Activated CD8-positive, alpha-beta memory T cell treated with anti-CD3 and anti-CD28 coated beads for 48 hours (primary cell): Measurements from ENCODE around the gene THAP4.
"Not testable (repeated sequence)": the region's sequence is repeated elsewhere in the genome, so short reads cannot be mapped to it uniquely, and the experiment has no call there.

Experiments
- DNase-seq, 3 experiments: peaks; one replicate each; pipeline ENCODE4 v3.0.0-alpha.2; 2020; ENCODE audit warnings: low read depth in 2 of 3, low spot score in 2 of 3

THAP4 gene

GRCh38 chr2:241589863-241590262 lies 47.1 kb downstream of the THAP4 start:
- DNase-seq, result not testable (repeated sequence)

GRCh38 chr2:241586564-241587264 lies 50.2 kb downstream of the THAP4 start:
- DNase-seq, result no peak

GRCh38 chr2:241584436-241584835 lies 52.5 kb downstream of the THAP4 start:
- no peak for DNase-seq

GRCh38 chr2:241582806-241583205 lies 54.2 kb downstream of the THAP4 start:
- no peak for DNase-seq

- no peak for DNase-seq
These were observed 54.6 kb downstream of the THAP4 start for GRCh38 chr2:241582328-241582727.

GRCh38 chr2:241579281-241579680 lies 57.7 kb downstream of the THAP4 start:
- no peak for DNase-seq

GRCh38 chr2:241577413-241578122 lies 59.4 kb downstream of the THAP4 start:
- DNase-seq, result no peak

- no peak for DNase-seq
These were observed 60.7 kb downstream of the THAP4 start for GRCh38 chr2:241576293-241576654.

GRCh38 chr2:241575624-241576292 lies 61.2 kb downstream of the THAP4 start:
- DNase-seq, result no peak

GRCh38 chr2:241574911-241575623 lies 61.9 kb downstream of the THAP4 start:
- DNase-seq, result no peak

GRCh38 chr2:241573741-241574140 lies 63.2 kb downstream of the THAP4 start:
- no peak for DNase-seq

GRCh38 chr2:241572915-241573651 lies 63.9 kb downstream of the THAP4 start:
- not testable (repeated sequence) for DNase-seq

- no peak for DNase-seq
These were observed 64.9 kb downstream of the THAP4 start for GRCh38 chr2:241571821-241572620.

GRCh38 chr2:241570961-241571581 lies 65.9 kb downstream of the THAP4 start:
- DNase-seq, result no peak

GRCh38 chr2:241569831-241570281 lies 67.1 kb downstream of the THAP4 start:
- no peak for DNase-seq

- DNase-seq, result no peak
These were observed 68.2 kb downstream of the THAP4 start for GRCh38 chr2:241568726-241569125.

GRCh38 chr2:241567776-241568175 lies 69.2 kb downstream of the THAP4 start:
- no peak for DNase-seq

GRCh38 chr2:241567266-241567665 lies 69.7 kb downstream of the THAP4 start:
- not testable (repeated sequence) for DNase-seq

- DNase-seq, result no peak
These were observed 70.5 kb downstream of the THAP4 start for GRCh38 chr2:241566468-241566867.
